NCI-H748 treated with DMSO at 0.1 percent for 48 hours (cell line): ENCODE data around the gene SIRT7.
"Not testable (repeated sequence)": the region's sequence is repeated elsewhere in the genome, so short reads cannot be mapped to it uniquely, and the experiment has no call there.

ENCODE experiments used
- DNase-seq: peaks from one replicate; lab custom pipeline; 2025; lab: John Stamatoyannopoulos, UW

The SIRT7 gene

GRCh38 chr17:81954131-81955057, 36.4 kb upstream of the SIRT7 start:
- DNase-seq = no peak

GRCh38 chr17:81953443-81953842, 35.5 kb upstream of the SIRT7 start:
- DNase-seq = not testable (repeated sequence)

GRCh38 chr17:81952792-81953228, 34.8 kb upstream of the SIRT7 start:
- no peak for DNase-seq

GRCh38 chr17:81951785-81952684, 34.1 kb upstream of the SIRT7 start:
- no peak for DNase-seq

- DNase-seq = no peak
These were observed 32.5 kb upstream of the SIRT7 start for GRCh38 chr17:81950501-81950900.

- DNase-seq = no peak
These were observed 30.8 kb upstream of the SIRT7 start for GRCh38 chr17:81948635-81949378.

- DNase-seq = no peak
These were observed 29.2 kb upstream of the SIRT7 start, which contains the start of gene MYADML2 for GRCh38 chr17:81947189-81947588. TSS of gene MYADML2 (minus strand) at chr17:81947233. CDS start at chr17:81941741, 5,492 bp downstream.

GRCh38 chr17:81944858-81945257, 26.9 kb upstream of the SIRT7 start:
- no peak for DNase-seq

- no peak for DNase-seq
These were observed 24.2 kb upstream of the SIRT7 start for GRCh38 chr17:81942167-81942553.

GRCh38 chr17:81941484-81942166, 23.6 kb upstream of the SIRT7 start:
- DNase-seq = no peak

GRCh38 chr17:81940538-81941483, 22.8 kb upstream of the SIRT7 start:
- DNase-seq = no peak

GRCh38 chr17:81939881-81940385, 22.0 kb upstream of the SIRT7 start:
- DNase-seq = no peak

- no peak for DNase-seq
These were observed 21.2 kb upstream of the SIRT7 start for GRCh38 chr17:81939218-81939617.

- no peak for DNase-seq
These were observed 17.7 kb upstream of the SIRT7 start for GRCh38 chr17:81935709-81936084.

GRCh38 chr17:81934850-81935708, 17.1 kb upstream of the SIRT7 start:
- no peak for DNase-seq

GRCh38 chr17:81934098-81934757, 16.3 kb upstream of the SIRT7 start:
- no peak for DNase-seq

GRCh38 chr17:81933178-81933699, 15.3 kb upstream of the SIRT7 start:
- no peak for DNase-seq

GRCh38 chr17:81932333-81932983, 14.5 kb upstream of the SIRT7 start:
- no peak for DNase-seq
